HG02763 (cell line): ENCODE measurements around the gene CDIPT.
"Not testable (repeated sequence)": the region's sequence is repeated elsewhere in the genome, so short reads cannot be mapped to it uniquely, and the experiment has no call there.

Experiments
- ATAC-seq: cut with Tn5 transposase; IDR thresholded peaks from one replicate; pipeline ENCODE4 v1.9.1; 2021; ENCODE audit warnings: mild to moderate bottlenecking, moderate library complexity; ENCODE audit not compliant: unreplicated experiment

The CDIPT gene, protein sequence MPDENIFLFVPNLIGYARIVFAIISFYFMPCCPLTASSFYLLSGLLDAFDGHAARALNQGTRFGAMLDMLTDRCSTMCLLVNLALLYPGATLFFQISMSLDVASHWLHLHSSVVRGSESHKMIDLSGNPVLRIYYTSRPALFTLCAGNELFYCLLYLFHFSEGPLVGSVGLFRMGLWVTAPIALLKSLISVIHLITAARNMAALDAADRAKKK

DNA sequence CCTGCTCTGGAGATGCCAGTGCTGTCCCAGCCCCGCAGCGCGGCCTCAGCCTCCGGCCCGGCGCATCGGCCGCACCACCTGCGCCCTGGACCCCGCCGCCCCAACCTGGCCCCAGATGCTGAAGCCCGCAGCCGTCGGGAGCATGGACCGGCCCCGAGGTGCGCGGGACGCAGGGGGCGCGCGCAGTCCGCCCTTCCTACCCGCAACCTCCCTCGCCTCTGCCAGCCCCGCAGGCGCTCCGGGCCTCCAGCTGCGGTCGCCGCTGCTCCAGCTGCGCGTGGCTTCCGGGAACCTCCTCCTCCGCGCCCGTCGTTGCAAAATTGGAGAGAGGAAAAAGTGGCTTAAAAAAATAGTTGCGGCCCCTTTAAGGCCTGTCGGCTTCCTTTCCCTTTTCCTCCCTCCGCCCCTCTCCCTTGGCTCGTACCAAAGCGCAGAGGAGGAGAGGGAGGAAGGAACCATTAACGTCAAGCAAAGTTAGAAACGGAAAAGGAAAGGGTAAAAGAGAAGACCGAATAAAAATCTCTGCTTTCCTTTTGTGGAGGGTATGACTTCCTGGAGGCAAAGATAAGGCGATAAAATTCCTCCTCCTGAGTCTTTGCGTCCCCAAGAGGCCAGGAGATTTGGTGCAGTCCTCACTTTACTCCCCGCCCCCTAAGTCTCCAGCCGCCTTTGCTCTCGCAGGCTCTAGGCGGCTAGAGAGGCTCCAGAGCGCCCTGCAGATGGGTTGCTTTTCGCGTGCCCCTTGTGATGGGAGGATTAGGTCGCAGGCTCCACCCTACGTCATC lies at the start of gene CDIPT:
Gene CDIPT (minus strand): TSS at position 343 of the 785 bp plus-strand sequence. CDS start 369 bp downstream, outside the sequence.
- peak; percentile 94 for ATAC-seq

DNA sequence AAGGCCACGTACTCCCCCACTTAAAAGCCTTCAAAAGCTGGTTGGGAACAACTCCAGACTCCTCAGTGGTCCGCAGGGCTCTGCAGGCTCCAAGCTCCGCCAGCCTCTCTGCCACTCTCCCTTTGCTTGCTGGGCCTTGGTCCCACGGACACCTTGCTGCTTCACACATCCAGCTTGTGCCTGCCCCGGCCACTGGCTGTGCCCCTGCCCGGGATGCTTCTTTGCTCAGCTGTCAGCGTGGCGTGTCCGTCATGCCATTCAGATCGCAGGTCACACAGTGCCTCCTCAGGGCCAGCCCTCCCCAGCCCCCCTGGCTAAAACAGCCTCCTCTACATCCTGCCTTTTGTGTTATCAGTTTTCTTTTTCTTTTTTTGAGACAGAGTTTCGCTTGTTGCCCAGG lies 49.1 kb upstream of the CDIPT start:
- ATAC-seq, result no peak

DNA sequence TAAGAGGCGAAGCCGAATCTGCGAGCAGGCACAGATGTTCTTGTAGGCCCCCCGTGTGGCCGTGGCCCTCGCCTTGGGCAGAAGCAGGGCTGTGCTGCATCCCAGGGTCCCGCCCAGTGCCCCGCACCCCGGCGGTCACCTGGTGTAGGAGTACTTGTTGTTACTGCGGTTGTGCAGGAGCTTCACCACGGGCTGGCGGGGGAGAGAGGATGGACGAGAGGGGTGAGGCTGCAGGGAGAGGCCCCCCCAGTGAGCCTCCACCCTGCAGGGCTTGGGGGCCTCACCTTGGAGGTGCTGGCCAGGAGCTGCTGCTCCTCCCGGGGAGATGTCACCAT lies 48.6 kb upstream of the CDIPT start:
- ATAC-seq, result no peak

DNA sequence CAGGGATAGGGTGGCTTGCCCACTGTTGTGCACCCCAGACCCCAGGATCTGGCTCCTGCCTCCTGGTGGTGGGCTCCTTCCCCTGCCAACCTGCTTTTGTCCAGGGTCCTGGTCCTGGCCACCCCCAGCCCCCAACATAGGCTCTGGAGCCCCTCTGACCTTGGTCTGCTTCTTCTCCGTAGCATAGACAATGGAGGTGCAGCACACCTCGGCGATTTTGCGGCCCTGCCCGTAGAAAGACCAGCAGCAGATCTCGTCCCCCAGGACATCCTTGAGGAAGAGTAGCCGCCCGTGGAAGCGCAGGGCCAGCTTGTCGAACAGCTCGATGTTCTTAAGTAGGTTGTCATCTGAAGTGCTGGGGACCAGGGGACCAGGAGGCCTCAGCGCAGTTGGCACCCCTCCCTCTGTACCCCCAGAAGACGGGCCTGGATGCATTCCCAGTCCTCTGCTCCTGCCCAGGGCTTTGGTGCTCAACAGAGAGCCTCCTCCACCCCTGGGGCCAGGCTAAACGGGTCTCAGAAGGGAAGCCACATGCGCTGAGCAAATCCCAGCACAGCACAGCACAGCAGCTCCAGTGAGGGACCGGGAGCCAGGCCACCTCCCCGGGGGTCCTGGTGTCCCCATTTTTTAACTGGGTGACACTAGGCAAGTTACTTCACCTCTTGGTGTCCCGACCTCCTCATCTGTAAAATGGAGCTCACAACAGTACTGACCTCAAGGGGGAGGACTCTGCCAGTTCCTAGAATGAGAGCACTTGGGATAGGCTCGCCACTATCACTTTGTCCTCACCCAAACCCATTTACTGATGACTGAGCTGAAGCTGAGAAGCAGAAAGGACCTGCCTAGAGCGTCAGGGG lies 48.0 kb upstream of the CDIPT start:
- no peak for ATAC-seq

DNA sequence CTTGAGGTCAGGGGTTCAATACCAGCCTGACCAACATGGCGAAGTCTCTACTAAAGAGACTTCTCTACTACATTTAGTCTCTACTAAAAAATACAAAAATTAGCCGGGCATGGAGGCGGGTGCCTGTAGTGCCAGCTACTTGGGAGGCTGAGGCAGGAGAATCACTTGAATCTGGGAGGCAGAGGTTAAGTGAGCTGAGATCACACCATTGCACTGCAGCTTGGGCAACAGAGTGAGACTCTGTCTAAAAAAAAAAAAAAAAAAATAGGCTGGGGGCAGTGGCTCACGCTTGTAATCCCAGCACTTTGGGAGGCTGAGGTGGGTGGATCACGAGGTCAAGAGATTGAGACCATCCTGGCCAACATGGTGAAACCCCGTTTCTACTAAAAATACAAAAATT lies 46.8 kb upstream of the CDIPT start:
- not testable (repeated sequence) for ATAC-seq

DNA sequence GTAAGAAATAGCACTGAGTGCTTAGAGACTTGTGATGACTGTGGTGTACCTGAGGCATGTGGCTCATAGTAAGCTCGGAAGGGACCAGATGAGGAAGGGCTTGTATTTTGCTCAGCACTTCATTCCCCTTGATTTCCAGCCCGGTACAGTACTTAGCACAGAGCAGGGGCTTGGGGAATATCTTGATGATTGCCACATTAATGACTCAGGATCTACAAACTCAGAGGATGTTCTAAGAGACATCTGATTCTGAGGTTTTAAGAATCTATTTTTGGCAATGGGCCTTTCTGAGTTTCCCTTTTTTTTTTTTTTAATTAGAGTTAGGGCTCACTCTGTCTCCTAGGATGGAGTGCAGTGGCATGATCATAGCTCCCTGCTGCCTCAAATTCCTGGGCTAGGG lies 46.4 kb upstream of the CDIPT start:
- ATAC-seq, result no peak

DNA sequence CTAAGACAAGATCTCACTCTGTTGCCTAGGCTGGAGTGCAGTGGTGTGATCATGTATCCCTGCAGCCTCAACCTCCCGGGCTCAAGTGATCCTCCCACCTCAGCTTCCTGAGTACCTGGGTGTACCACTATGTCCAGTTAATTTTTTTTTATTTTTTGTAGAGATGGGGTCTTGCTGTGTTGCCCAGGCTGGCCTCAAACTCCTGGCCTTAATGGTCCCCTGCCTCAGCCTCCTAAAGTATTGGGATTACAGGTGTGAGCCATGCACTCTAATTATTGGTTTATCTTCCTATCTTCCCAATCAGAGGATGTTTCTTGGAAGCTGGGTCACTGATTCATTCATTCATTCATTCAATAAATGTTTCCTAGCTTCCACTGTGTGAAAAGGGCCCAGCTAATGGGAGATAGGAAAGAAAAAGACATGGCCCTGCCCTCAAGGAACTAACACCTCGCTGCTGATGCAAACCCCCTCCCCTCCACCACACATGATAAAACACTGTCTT lies 45.7 kb upstream of the CDIPT start:
- ATAC-seq, result no peak

DNA sequence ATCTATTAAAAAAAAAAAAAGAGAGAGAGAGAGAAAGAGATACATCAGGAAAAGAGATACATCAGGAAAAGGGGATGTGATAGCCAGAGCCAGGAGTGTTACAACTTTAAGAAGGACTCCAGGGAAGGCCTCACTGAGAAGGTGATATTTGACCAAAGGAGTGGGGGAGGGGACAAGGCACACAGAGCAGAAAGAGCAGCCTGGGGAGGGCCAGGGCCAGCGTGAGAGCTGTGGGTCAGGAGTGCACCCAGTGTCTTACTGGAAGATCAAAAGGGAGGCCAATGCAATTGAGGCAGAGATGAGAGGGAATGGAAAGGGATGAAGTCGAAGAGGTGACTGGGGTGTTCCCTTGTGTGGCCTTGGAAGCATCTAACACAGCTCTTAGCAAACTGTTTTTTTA lies 44.9 kb upstream of the CDIPT start:
- no peak for ATAC-seq

DNA sequence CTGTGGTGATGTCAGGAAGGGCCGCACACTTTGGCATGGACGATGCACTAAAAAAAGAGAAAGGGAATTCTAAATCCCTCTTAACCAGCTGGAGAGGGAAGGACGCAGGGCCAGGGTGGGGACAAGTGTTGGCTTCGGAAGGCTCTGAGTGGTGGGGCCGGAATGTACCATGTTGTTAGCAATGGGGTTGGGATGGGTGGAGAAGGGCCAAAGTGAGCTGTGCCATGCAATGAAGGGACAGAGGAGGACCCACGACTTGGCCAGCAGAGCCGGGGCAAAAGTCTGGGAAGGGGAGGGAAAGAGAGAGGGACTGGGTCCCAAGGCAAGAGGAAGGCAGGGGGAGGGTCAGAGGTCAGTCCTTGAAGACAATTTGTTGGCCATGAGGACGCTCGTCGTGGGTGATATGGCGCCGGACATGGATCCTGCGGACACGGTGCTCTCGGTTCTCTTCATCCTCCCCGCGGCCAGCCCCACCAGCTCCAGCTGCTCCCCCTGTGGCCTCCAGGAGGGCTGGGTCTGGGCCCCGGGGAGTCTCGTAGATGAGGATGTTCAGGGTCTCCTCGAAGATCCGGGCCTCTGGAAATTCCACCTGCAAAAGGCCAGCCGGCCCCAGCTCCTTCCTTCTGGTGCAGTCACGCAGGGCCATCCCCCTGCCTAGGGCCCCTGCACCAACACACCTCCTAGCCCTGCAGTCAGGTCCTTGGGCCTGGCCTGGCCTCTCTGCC lies 43.7 kb upstream of the CDIPT start:
- no peak for ATAC-seq

DNA sequence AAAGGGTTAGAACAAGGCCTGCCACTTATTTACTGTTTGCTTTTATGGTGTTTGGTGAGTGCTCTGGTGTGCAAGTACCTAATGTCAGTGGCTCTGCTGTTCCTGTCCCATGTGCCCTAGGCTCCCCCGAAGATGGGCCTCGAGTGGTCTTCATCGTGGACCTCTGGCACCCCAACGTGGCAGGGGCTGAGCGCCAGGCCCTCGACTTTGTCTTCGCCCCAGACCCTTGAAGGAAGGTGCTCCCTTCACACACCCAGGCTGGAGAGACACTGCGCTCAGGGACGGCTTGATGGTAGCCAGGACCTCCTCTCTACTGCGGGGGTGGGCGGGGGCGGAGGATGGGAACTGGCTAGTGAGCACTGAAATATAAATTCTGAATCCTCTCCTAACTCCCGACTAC lies 42.6 kb upstream of the CDIPT start:
- no peak for ATAC-seq

DNA sequence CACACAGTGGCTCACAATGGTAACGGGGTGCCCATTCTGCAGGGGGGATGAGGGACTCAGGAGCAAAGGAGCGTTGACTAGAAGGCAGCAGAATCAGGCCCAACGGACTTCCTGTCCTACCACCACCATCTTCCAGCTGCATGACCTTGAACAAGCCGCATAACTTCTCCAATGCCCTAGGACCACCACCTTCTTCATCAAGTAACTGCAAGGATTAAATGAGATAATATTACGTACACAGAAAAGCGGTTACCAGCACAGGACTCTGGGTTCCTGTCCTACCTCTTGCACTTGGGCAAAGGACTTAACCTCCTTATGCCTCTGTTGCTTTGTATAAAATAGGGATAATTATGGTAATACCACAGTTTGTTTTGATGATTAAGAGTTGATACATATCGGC lies 41.9 kb upstream of the CDIPT start:
- ATAC-seq, result no peak

DNA sequence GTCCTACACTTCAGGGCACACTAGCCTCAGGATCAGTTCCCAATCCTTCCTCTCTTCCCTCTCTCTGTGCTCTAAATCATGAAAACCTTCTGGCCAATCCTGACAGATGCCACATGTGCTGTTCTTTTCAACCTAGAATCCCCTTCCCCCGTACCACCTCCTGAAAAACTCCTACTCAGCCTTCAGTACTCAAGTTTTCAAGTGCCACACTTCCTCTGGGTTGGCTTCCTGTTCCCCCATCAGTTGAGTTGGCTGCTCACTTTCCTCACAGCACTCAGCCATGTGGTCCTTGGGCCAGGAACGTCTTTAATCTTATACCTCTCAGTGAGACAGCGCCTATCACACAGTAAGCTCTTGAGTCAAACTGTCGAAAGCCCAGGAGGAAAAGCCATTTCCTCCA lies 40.6 kb upstream of the CDIPT start:
- ATAC-seq, result no peak

DNA sequence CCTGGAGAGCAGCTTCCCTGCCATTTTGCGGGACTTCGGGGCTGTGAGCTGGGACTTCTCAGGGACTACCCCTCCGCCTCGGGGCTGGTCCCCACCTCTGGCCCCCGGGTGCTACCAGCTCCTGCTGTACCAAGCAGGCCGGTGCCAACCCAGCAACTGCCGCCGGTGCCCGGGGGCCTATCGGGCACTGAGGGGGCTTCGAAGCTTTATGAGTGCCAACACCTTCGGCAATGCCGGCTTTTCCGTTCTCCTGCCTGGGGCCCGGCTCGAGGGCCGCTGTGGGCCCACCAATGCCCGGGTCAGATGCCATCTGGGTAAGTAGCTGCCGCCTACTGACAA lies 38.5 kb upstream of the CDIPT start:
- ATAC-seq, result no peak

DNA sequence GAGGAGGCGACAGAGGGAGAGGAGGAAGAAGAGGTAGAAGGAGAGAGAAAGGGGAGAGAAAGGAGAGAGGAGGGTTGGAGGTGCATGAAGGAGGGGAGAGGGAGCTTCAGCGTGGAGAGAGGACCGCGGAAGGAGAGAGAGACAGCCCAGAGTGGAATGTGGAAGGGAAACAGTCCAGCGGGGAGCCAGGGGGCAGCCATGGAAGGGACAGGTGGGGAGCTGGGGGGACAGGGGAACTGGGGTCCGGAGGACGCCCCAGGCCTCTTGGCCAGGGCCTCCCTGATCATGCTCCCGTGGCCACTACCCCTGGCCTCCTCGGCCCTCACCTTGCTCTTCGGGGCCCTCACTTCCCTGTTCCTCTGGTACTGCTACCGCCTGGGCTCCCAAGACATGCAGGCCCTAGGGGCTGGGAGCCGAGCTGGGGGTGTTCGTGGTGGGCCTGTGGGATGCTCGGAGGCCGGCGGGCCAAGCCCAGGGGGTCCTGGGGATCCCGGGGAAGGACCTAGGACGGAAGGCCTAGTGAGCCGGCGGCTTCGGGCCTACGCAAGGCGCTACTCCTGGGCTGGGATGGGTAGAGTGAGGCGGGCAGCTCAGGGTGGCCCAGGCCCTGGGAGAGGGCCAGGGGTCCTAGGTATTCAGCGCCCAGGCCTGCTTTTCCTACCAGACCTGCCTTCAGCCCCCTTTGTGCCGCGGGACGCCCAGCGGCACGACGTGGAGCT lies 38.0 kb upstream of the CDIPT start:
- ATAC-seq, result no peak

DNA sequence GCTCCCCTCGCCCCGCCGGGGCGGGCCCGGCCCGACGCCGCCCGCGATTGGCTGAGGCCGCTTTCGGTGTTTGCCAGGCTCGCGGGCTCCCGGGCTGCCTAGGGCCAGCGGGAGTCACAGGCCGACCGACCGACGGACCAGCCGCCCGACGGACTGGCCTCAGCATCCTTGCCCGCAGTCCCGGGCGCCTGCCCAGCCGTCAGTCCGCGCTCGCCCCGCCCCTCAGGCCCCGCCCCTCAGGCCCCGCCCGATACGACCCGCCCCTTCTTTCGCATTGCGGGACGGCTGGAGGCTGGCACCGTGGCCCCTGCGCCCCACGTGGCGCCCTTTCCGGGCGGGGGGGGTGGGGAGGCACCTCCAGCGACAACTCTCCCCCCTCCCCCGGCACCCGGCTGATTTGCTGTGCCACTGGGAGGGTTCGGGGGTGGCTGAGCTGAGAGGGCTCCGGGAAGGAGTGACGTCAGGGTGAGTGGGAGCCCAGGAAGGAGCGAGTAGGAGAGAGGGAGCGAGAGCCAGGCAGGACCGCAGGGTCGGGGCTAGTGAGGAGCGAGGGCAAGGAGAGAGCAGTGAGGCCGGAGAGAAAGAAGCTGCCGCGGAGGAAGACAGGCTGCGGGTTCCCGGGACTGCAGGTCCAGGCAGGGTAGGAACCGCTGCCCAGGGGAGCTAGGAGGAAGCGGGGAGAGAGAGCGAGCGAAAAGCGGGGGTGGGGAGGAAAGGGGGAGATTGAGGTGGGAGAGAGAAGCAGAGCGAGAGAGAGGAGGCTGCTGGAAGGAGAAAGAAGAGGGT lies 37.3 kb upstream of the CDIPT start, which contains the start of gene ASPHD1:
Gene ASPHD1 (plus strand): TSS at position 387 of the 786 bp plus-strand sequence. CDS start 484 bp downstream, outside the sequence.
- ATAC-seq, result peak; percentile 47

DNA sequence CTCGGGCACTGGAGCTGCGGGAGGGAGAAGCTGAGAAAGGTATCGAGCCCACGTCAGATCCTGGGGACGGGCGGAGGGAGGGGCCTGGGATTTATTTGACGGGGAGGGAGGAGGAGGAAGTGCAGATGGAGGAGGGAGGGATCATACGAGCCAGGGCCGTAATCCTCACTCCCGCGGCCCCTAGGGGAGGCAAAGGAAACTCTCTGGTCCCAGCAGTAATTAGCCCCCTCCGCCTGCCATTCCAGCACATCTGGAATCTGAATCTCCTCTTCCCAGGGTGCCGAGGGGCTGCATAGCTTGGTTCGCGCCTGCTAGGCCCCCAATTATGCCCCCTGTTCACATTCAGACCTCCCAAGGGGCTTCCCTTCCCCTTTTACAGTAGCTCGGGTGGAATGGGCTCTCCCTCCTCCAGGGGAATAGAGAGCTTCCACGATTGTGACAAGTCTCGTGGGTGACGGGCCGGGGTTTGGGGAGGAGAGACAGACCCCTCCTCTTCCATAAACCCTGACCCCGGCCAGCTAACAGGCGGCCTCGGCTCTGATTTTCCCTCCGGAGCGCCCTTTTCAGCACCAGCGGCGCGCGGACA lies 36.6 kb upstream of the CDIPT start, which contains the start of gene SEZ6L2:
Gene SEZ6L2 (minus strand): TSS at position 35 of the 586 bp plus-strand sequence. CDS start 531 bp downstream, outside the sequence.
- ATAC-seq, result no peak

DNA sequence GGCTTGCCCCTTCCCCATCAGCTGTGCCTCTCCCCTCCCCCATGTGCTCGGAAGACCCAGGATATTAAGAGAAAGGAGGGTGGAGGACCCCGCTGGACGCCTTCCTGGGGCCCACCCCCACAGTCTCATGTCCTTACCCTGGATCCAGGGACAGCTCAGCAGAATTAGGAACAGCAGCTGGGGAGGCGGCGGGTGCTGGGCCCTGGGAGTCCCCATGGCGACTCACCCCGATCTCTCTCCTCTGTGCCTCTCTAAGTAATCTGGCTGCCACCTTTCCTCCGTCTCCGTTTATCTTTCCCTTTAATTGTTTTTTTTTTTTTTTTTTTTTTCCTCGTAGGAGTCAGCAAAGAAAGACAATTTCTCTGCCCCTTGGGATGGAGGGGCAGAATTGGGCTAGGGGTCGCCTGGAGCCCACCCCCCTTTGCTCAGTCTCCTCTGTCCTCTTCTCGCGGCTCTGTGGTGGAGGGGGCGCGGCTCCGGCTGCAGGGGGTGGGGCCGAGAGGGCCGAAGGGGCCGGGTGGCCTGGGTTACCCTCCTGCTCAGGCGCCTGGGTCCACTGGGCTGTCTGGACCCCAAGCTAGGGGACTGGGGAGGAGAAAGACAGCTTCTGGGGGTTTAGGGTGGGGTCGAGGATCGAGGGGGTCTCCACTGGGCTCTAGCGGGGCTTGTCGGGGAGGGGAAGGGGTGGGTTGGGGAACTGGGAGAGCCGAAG lies 35.9 kb upstream of the CDIPT start:
- no peak for ATAC-seq

DNA sequence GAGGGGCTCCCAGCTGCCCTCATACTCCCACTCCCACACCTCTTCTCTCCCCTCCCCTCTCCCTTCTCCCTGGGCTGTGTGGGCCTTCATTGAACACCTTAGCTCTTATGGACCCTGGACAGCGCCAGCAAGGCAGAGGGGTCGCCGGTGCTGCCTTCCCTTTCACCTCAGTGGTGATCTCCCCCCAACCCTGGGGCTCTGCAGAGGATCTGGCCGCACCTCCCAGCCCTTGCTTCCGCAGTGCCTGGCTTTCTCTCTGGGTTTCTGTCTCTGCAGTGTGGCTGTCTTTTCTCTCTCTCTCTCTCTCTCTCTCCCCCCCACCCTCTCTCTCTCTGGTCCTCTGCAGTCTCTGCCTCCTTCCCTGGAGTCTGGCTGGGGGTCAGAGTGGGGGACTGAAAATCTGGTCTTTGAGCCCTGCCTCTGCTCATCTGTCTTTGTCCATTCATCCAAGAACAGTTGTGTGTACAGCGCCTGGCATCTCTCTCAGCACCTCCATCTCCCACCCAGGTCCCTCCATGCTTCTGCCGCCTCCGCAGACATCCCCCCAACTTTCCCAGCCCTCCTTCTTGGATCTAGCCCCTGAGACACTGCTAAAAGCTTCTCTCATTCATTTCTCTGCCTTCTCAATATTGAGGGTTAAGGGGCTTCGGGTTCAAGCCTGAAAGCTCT lies 35.2 kb upstream of the CDIPT start:
- ATAC-seq, result no peak
